ENCODE results near the gene LCN2.
"Not testable (repeated sequence)": the region's sequence is repeated elsewhere in the genome, so short reads cannot be mapped to it uniquely, and the experiment has no call there.

The LCN2 gene

GRCh38 chr9:128107468-128108268 lies 41.6 kb upstream of the LCN2 start:
- ChIA-PET CTCF (interaction anchor here (1.0 to 1.9 kb wide), 4 partner anchors 7 to 10 kb away, joined by 3 to 6 read pairs (median 4); no protein-coding TSS in a partner anchor), POLR2A (interaction anchor here (1.1 kb wide), 1 partner anchor 164 kb away, joined by 3 read pairs; no protein-coding TSS in a partner anchor)
- WGBS (ENCODE audit: insufficient coverage): 92% methylated on average over 15 of the region's 18 CpGs
- Histone ChIP-seq H3K9me3 (ENCODE audit: control extremely low read depth in 1 of 5, control insufficient read depth in 4 of 5, insufficient read depth in 2 of 5, low read depth in 1 of 5, low read length in 4 of 5) (no peaks in the 10 kb centered on the region), H3K27ac (ENCODE audit: insufficient read depth in 1 of 2, low read depth in 1 of 2, low read length in 2 of 2, poor library complexity in 1 of 2, severe bottlenecking in 2 of 2) (no peak overlapping the region), H3K36me3 (ENCODE audit: control insufficient read depth in 4 of 4, insufficient read depth in 4 of 4, low read length in 3 of 4) (peaks cover 0 to 52% (median 41%) of the 10 kb centered on the region in 4 experiments), H3K4me1 (ENCODE audit: control extremely low read depth in 1 of 4, control insufficient read depth in 4 of 4, insufficient read depth in 4 of 4, low read length in 3 of 4) (peaks cover 0 to 14% (median 8%) of the 10 kb centered on the region in 4 experiments), H3K4me3 (ENCODE audit: control insufficient read depth in 1 of 7, extremely low read depth in 1 of 7, insufficient read depth in 4 of 7, low read depth in 2 of 7, low read length in 6 of 7) (no peak overlapping the region), H3K27me3 (replicated peaks in 2 of 5; ENCODE audit: control insufficient read depth in 4 of 5, insufficient read depth in 5 of 5, low read length in 4 of 5) (no peaks in the 10 kb centered on the region)
- DNase-seq: no peak

GRCh38 chr9:128108269-128109049 lies 40.8 kb upstream of the LCN2 start:
- Histone ChIP-seq H3K27me3 (replicated peaks in 2 of 5; ENCODE audit: control insufficient read depth in 4 of 5, insufficient read depth in 5 of 5, low read length in 4 of 5) (no peaks in the 10 kb centered on the region), H3K4me3 (ENCODE audit: control insufficient read depth in 1 of 7, extremely low read depth in 1 of 7, insufficient read depth in 4 of 7, low read depth in 2 of 7, low read length in 6 of 7) (no peak overlapping the region), H3K27ac (ENCODE audit: insufficient read depth in 1 of 2, low read depth in 1 of 2, low read length in 2 of 2, poor library complexity in 1 of 2, severe bottlenecking in 2 of 2) (no peak overlapping the region), H3K9me3 (ENCODE audit: control extremely low read depth in 1 of 5, control insufficient read depth in 4 of 5, insufficient read depth in 2 of 5, low read depth in 1 of 5, low read length in 4 of 5) (no peaks in the 10 kb centered on the region), H3K36me3 (ENCODE audit: control insufficient read depth in 4 of 4, insufficient read depth in 4 of 4, low read length in 3 of 4) (peaks cover 0 to 50% (median 37%) of the 10 kb centered on the region in 4 experiments), H3K4me1 (ENCODE audit: control extremely low read depth in 1 of 4, control insufficient read depth in 4 of 4, insufficient read depth in 4 of 4, low read length in 3 of 4) (peaks cover 0 to 13% (median 8%) of the 10 kb centered on the region in 4 experiments)
- POLR2A ChIA-PET: interaction anchor here (1.1 kb wide), 1 partner anchor 164 kb away, joined by 3 read pairs; no protein-coding TSS in a partner anchor
- CTCF ChIA-PET: interaction anchor here (1.0 to 1.9 kb wide), 2 partner anchors 9 to 10 kb away, joined by 5 to 6 read pairs; no protein-coding TSS in a partner anchor
- no peak for DNase-seq
- 97% methylated on average over 8 of the region's 15 CpGs for WGBS (ENCODE audit: insufficient coverage)

- Histone ChIP-seq H3K36me3 (ENCODE audit: control insufficient read depth in 4 of 4, insufficient read depth in 4 of 4, low read length in 3 of 4) (peaks cover 0 to 48% (median 33%) of the 10 kb centered on the region in 4 experiments), H3K27me3 (replicated peaks in 2 of 5; ENCODE audit: control insufficient read depth in 4 of 5, insufficient read depth in 5 of 5, low read length in 4 of 5) (no peaks in the 10 kb centered on the region), H3K9me3 (ENCODE audit: control extremely low read depth in 1 of 5, control insufficient read depth in 4 of 5, insufficient read depth in 2 of 5, low read depth in 1 of 5, low read length in 4 of 5) (no peaks in the 10 kb centered on the region), H3K27ac (ENCODE audit: insufficient read depth in 1 of 2, low read depth in 1 of 2, low read length in 2 of 2, poor library complexity in 1 of 2, severe bottlenecking in 2 of 2) (no peak overlapping the region), H3K4me1 (ENCODE audit: control extremely low read depth in 1 of 4, control insufficient read depth in 4 of 4, insufficient read depth in 4 of 4, low read length in 3 of 4) (peaks cover 0 to 6% (median 4%) of the 10 kb centered on the region in 4 experiments), H3K4me3 (ENCODE audit: control insufficient read depth in 1 of 7, extremely low read depth in 1 of 7, insufficient read depth in 4 of 7, low read depth in 2 of 7, low read length in 6 of 7) (no peak overlapping the region)
- 85% methylated on average over 15 of the region's 20 CpGs for WGBS (ENCODE audit: insufficient coverage)
- ChIA-PET CTCF (interaction anchor here (1.0 to 2.1 kb wide), 2 partner anchors 8 to 12 kb away, joined by 5 to 10 read pairs; no protein-coding TSS in a partner anchor), POLR2A (interaction anchor here (1.1 kb wide), 1 partner anchor 165 kb away, joined by 3 read pairs; no protein-coding TSS in a partner anchor)
- DNase-seq: no peak
Observed at GRCh38 chr9:128109050-128109709, 40.1 kb upstream of the LCN2 start.

GRCh38 chr9:128111726-128112125 lies 37.5 kb upstream of the LCN2 start:
- H3K4me3 ChIP-seq (ENCODE audit: control insufficient read depth in 1 of 7, extremely low read depth in 1 of 7, insufficient read depth in 4 of 7, low read depth in 2 of 7, low read length in 6 of 7); H3K27ac ChIP-seq (ENCODE audit: insufficient read depth in 1 of 2, low read depth in 1 of 2, low read length in 2 of 2, poor library complexity in 1 of 2, severe bottlenecking in 2 of 2); DNase-seq; H3K9me3 ChIP-seq (ENCODE audit: control extremely low read depth in 1 of 5, control insufficient read depth in 4 of 5, insufficient read depth in 2 of 5, low read depth in 1 of 5, low read length in 4 of 5); H3K27me3 ChIP-seq (replicated peaks in 2 of 5; ENCODE audit: control insufficient read depth in 4 of 5, insufficient read depth in 5 of 5, low read length in 4 of 5); H3K4me1 ChIP-seq (ENCODE audit: control extremely low read depth in 1 of 4, control insufficient read depth in 4 of 4, insufficient read depth in 4 of 4, low read length in 3 of 4); POLR2A ChIA-PET: not testable (repeated sequence)
- peaks cover 0 to 38% (median 21%) of the 10 kb centered on the region in 4 experiments for H3K36me3 ChIP-seq (ENCODE audit: control insufficient read depth in 4 of 4, insufficient read depth in 4 of 4, low read length in 3 of 4)
- WGBS (ENCODE audit: insufficient coverage): 98% methylated on average over 9 of the region's 12 CpGs
- CTCF ChIA-PET: interaction anchor here (2.1 to 3.8 kb wide), 2 partner anchors 11 to 14 kb away, joined by 10 to 14 read pairs; no protein-coding TSS in a partner anchor

- Histone ChIP-seq H3K4me3 (ENCODE audit: control insufficient read depth in 1 of 7, extremely low read depth in 1 of 7, insufficient read depth in 4 of 7, low read depth in 2 of 7, low read length in 6 of 7) (no peak overlapping the region), H3K27ac (ENCODE audit: insufficient read depth in 1 of 2, low read depth in 1 of 2, low read length in 2 of 2, poor library complexity in 1 of 2, severe bottlenecking in 2 of 2) (no peak overlapping the region), H3K4me1 (ENCODE audit: control extremely low read depth in 1 of 4, control insufficient read depth in 4 of 4, insufficient read depth in 4 of 4, low read length in 3 of 4) (peaks cover 0 to 7% (median 3%) of the 10 kb centered on the region in 4 experiments), H3K36me3 (ENCODE audit: control insufficient read depth in 4 of 4, insufficient read depth in 4 of 4, low read length in 3 of 4) (peaks cover 0 to 18% (median 8%) of the 10 kb centered on the region in 4 experiments), H3K27me3 (replicated peaks in 2 of 5; ENCODE audit: control insufficient read depth in 4 of 5, insufficient read depth in 5 of 5, low read length in 4 of 5) (no peaks in the 10 kb centered on the region), H3K9me3 (ENCODE audit: control extremely low read depth in 1 of 5, control insufficient read depth in 4 of 5, insufficient read depth in 2 of 5, low read depth in 1 of 5, low read length in 4 of 5) (no peaks in the 10 kb centered on the region)
- 100% methylated on average over 9 of the region's 12 CpGs for WGBS (ENCODE audit: insufficient coverage)
- no peak for DNase-seq
- CTCF ChIA-PET: interaction anchor here (1.0 to 4.9 kb wide), 8 partner anchors 9 to 171 kb away, joined by 3 to 47 read pairs (median 4); partner anchors contain the start of gene BBLN
- POLR2A ChIA-PET: no interaction called here
Observed at GRCh38 chr9:128113526-128114325, 35.5 kb upstream of the LCN2 start.

Measured in common myeloid progenitor, CD34-positive (primary cell).